Muscle of arm (tissue), 12 donors: ENCODE results near the gene PET100. TPM values are rescaled to one million over a fixed set of nuclear protein-coding genes. Genes with fewer than 3 reads are reported as not detected.
"Not testable (repeated sequence)": the region's sequence is repeated elsewhere in the genome, so short reads cannot be mapped to it uniquely, and the experiment has no call there.

Source experiments
- DNase-seq: peaks from one replicate; pipeline ENCODE4 v3.0.0-alpha.2; 2013
- polyA plus RNA-seq, 12 donors: library from polyadenylated mRNA; unstranded; fragments of 120-200 nt; gene quantifications; one replicate each; pipeline ENCODE4 v1.2.1, GENCODE V29; 2013; ENCODE audit not compliant: insufficient read length in 12 of 12

Gene PET100
- polyA plus RNA-seq, 12 donors, result 46.7 to 76.9 (median 63.3) TPM; not detected in 1

DNA sequence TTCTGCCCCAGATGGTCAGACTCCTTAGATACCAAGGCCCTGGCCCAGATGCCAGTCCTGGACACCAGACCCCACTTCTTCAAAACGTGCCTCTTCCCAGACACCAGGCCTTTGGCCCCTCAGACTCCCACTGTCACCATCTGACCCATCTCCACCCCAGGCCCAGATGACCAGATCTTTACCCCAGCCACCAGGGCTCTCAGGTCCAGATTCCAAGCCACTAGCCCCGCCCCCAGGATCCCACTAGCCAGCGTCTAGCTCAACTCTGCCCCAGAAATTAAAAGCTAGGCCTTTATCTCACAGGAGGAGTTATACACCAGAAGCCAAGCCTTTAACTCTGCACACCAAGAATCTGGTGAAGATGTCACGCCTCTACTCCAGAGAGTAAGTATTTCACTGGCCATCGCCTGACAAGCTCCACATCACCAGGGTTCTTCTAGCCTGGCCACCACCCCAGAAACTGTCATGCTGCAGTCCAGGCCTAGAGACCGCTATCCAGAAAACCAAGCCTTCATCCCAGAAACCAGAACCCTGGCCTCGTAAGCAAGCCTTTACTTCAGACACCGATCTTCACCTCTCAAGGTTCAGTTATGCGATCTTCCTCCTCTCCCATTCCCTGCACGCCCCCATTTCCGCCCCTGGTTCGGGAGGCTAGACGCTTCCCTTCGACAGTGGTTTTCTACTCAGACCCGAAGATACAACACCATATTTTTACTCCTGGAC lies 843 bp upstream of the PET100 start:
- no peak for DNase-seq

DNA sequence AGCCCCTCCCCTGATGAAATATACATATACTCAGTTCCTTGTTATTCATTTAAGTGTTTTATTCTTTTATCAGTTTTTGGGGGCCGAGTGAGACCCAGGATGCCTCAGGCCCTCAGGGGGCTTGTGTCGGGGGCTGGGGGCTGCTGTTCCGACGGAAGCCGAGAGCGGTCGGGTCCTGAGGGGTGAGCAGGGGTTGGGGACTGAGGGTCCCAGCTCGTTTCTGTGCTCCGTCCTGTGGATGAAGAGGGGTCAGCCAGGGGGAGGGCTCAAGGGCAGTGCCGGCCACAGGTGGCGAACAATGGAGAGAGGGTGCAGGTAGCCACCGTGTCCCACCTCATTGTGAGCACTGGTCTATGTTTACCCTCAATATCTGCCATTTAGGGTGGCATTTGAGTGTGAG lies 2.0 kb downstream of the PET100 start:
- DNase-seq, result no peak

DNA sequence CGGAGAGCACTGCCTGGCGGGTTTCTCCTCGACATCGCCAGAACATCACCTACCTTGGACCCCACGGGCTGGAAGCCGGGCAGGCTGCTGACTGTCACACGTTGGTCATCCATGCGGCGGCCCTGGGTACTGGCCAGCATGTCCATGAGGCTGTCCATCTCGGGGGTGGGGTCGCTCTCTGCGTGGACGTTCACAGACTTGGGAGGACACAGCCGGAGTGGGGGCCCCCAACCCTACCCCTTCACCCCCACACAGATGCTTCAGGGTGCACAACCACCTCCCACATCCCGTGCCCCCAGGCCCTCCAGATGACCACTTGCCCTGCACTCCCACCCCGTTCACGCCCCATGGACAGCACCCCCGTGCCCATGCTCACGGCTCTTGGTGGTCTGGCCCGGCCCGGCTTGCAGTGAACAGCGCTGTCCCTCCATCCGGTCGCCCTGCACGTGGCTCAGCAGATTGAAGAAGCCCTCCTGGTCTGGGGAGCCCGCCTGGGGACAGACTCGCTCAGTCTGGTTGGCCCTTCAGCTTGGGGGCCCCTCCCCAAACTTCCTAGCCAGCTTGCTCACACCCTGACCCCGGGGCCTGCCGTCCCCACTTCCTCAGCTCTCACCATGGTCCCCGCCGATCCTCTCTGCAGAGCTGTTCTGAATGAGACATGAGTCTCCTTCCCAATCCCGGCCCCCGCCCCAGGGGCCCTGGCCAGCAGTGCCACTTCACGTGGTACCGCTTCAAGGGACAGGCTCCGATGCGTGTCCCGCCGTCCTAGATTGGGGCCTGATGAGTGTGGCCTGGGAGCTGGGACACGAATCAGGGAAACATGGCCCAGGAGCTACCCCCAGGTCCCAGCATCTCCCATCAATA lies 3.0 kb downstream of the PET100 start:
- no peak for DNase-seq

DNA sequence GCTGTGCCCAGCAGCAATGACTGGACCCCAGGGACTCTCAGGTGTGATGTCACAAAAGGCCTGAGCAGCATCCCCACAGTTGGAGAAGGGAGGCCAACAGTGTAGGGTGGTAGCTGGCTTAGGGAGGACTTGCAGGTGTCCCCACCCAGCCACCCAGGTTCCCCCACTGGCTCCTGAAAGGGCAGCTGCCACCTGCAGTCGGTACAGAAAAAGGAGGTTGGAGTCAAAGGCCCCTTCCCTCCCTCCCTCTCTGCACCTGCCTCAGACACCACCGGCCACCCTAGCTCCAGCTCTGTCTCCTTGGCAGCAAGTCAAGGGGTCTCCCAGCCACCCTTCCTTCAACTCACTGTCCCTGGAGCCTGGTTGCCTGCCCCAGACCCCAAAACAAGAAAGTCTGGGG lies 4.1 kb downstream of the PET100 start, which contains the start of gene PCP2:
TSS of gene PCP2 (minus strand) at position 22 of the 400 bp plus-strand sequence. CDS start 262 bp downstream, outside the sequence.
- no peak for DNase-seq

DNA sequence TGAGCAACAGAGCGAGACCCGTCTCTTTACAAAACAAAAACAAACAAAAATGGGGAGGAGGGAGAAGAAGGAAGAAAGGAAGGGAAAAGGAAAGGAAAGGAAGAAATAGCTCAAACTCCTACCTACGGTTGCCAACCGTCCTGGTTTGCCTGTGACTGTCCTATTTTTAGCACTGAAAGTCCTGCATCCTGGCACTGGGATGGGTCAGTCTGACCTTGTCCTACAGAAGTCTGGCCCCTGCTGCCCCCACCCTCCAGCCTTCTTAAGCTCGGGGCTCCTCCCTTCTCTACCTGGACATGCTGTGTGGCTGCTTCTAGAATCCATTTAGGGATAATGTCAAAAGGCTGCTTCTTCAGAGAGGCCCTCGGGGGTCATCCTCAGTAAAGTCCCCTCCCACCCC lies 6.1 kb downstream of the PET100 start:
- DNase-seq, result no peak

DNA sequence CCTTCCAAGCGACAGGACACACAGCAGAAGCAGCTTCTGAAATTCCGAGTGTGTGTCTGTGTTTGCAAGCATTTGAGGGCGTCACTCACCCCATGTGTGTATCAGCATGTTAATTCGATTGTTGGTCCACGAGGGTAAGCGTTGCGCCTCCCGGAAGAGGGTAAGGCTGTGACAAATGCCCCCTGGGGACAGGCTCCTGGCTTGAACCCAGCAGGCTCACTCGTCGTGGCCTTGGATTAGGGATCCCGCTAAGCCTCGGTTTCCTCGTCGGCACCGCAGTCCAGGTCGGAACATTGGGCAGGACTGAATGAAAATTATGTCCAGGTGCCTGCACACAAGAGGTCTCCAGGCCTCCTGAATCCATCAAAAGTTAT lies 6.7 kb downstream of the PET100 start:
- no peak for DNase-seq

DNA sequence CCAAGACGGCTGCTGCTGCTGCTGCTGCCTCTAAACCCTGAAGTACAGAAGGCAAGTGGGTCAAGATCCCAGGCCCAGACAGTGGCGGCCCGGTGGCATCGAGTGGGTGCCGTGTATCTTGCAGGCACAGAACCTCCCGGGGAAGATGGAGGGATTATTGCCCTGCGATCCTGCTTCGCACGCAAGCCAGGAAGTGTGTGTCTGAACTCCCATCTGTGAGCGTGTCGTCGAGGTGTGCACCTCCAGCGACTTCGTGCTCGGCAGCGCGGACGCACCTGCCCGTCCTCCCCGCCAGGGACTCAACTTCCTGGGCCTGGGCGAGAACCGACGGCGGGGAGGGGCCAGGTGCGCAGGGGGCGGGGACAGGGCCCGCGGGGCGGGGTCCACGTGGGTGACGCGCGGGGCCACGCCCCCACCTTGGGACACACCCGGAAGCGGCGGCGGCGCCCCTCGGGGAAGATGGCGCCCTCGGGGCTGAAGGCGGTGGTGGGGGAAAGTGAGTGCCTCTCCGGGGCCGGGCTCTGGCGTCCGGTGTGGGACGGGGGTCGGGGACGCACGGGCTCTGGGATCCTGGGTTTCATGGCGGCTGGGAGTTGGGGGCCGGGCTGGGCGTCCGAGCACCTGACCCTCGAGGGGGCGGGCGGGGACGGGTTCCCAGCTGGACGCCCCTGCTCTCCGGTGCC lies 7.2 kb downstream of the PET100 start, which contains the start of gene STXBP2:
TSS of gene STXBP2 (plus strand) at position 420 of the 683 bp plus-strand sequence. CDS start at position 460, 40 bp downstream.
- no peak for DNase-seq

DNA sequence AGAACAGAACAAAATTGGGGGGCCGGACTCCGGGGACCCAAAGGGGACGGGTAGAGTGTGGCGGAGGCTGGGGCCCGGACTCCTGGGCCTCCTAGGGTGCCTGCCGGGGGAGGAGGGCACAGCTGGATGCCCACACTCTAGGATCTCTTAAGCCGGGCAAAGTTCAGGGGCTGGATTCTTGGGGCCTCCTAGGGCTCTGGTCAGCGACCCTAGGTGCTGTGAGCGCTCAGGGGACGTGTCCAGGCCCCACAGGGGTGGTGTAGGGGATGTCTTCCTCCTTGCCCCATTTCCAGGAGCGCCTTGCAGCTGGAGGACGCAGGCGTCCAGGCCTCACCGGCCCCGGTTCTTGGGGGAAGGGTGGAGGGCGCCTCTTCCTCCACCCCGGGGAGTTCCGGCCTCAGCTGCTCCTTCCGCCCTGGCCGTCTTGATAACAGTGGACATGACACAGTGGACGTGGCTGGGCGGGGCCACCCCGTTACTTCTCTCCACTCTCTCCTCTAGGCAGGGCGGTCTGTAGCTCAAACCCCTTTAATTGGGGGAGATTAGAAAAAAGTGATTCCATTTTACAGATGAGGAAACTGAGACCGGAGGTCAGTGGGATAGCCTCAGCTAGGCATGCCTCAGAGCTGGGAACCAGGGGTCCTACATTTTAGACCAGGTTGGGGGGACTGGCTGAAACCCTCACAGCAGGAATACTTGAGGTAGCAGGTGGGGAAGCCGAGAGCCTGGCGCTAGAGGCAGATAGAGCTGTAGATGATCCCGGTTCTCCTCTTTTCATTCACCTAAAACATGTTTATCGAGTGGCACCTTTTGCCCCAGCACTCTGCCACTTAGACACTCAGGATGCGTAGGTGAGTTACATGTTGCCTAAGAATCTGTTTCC lies 8.0 kb downstream of the PET100 start:
- DNase-seq, result no peak

DNA sequence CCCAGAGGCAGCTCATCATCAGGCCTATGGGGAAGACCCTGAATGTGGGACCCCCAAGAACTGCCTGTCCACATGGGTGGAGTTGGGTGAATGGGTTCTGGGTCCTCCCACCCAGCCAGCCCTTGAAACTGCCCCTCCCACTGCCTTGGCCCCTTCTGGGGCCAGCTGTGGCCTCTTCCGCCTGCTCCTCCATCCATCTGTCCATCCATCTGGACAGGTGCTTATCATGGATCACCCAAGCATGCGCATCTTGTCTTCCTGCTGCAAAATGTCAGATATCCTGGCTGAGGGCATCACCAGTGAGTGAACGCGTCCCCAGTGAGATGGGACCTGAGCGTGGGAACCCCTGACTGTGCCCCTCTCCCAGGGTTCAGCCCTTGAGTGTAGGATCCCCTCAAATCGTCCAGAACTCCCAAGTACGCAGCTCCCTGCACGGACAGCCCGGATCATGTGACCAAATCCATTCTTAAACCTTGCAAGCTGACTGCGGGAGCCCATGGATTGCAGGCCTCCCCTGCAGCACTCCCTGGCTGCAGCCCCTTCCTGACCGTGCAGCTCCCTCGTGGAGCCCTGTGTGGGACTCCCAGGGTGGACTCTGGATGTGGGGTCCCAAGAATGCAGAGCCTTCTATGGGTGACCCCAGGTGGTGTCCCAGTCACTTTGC lies 9.3 kb downstream of the PET100 start:
- no peak for DNase-seq

DNA sequence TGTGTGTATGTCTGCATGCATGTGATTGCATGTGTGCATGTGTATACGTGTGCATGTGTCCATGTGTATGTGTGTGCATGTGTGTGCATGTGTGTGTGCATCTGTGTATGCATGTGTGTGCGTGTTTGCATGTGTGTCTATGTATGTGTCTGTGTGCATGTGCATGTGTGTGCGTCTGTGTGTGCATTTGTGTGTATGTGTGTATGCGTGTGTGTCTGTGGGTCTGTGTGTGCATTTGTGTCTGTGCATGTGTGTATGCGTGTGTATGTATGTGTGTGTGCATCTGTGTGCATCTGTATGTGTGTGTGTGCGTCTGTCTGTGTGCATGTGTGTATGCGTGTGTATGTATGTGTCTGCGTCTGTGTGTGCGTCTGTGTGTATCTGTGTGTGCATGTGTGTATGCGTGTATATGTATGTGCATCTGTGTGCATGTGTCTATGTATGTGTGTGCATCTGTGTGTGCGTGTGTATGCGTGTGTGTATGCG lies 10.3 kb downstream of the PET100 start:
- no peak for DNase-seq

DNA sequence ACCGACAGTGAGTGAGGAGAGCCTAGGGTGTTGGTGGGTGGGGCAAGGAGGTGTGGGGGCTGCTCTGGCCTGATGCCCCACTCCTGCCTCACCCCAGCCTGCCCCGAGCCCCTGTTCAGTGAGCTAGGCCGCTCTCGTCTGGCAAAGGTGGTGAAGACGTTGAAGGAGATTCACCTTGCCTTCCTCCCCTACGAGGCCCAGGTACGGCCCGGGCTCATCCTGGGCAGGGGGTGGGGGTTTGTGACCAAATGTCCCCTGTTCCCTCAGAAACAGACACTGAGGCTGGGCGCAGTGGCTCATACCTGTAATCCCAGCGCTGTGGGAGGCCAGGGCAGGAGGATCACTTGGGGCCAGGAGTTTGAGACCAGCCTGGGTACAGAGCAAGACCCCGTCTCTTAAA lies 11.2 kb downstream of the PET100 start:
- no peak for DNase-seq

DNA sequence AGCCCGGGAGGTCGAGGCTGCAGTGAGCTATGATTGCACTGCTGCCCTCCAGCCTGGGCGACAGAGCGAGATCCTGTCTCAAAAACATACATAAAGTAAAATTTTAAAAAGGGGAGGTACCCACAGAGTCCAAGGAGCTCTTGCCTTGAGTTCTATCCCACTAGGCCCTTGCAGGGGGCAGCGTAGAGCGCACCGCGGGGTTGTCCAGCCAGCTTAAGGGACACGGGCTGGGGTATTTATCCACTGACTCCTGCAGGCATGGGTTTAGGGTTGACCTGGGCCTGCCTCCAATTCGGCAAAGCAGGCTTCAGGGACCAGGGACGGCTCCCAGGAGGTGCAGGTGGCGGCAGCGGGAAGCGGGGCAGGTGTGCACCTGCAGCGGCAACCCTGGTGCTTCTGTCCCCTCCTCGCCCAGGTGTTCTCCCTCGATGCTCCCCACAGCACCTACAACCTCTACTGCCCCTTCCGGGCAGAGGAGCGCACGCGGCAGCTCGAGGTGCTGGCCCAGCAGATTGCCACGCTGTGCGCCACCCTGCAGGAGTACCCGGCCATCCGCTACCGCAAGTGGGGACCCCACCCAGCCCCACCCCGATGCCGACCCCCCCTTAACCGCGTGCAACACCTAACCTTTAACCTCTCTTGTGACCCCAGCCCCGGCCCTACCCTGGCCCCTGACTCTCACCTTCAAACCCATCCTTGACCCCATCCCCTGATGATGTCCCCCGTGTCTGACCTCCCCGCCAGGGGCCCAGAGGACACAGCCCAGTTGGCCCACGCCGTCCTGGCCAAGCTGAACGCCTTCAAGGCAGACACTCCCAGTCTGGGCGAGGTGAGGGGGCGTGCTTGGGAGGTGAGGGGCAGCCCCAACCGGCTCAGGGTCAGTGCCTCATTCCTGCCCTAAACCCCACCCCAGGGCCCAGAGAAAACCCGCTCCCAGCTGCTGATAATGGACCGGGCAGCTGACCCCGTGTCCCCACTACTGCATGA lies 12.0 kb downstream of the PET100 start:
- DNase-seq, result no peak

DNA sequence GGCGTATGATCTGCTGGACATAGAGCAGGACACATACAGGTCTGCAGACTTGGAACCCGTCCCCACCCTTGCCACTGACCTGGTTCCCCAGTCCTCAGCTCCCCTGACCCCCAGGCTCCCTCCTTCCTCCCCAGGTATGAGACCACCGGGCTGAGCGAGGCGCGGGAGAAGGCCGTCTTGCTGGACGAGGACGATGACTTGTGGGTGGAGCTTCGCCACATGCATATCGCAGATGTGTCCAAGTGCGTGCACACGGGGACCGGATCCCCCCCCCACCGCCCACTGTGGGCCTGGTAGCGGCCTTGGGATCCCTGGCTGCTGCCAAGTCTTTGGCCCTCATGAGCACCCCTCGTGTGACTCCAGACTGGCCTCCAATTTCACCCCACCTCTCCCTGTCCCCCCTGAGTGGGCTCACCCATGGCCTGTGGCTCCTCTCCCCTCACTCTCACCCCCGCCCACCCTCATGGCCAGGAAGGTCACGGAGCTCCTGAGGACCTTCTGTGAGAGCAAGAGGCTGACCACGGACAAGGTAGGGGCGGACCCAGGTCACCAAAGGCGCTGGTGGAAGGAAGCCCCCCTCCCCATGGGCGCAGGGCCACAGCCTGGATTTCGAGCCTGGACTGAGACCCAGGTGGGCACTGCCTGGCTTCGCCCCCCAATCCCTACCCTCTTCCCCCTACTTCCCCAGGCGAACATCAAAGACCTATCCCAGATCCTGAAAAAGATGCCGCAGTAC lies 12.9 kb downstream of the PET100 start:
- DNase-seq, result no peak

DNA sequence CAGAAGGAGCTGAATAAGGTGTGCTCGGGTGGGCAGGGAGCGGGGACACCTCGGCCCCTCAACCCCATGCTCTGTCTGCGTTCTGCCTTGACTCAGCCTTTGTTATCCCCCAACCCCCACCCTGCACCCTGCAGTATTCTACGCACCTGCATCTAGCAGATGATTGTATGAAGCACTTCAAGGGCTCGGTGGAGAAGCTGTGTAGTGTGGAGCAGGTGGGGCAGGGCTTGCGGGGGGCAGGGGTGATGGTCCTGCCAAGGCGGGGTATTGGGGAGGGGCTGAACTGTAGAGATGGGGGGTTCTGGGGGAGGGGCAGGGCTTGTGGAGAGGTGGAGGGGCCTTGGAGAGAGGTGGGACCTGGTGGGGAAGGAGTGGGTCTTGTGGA lies 13.4 kb downstream of the PET100 start:
- no peak for DNase-seq

DNA sequence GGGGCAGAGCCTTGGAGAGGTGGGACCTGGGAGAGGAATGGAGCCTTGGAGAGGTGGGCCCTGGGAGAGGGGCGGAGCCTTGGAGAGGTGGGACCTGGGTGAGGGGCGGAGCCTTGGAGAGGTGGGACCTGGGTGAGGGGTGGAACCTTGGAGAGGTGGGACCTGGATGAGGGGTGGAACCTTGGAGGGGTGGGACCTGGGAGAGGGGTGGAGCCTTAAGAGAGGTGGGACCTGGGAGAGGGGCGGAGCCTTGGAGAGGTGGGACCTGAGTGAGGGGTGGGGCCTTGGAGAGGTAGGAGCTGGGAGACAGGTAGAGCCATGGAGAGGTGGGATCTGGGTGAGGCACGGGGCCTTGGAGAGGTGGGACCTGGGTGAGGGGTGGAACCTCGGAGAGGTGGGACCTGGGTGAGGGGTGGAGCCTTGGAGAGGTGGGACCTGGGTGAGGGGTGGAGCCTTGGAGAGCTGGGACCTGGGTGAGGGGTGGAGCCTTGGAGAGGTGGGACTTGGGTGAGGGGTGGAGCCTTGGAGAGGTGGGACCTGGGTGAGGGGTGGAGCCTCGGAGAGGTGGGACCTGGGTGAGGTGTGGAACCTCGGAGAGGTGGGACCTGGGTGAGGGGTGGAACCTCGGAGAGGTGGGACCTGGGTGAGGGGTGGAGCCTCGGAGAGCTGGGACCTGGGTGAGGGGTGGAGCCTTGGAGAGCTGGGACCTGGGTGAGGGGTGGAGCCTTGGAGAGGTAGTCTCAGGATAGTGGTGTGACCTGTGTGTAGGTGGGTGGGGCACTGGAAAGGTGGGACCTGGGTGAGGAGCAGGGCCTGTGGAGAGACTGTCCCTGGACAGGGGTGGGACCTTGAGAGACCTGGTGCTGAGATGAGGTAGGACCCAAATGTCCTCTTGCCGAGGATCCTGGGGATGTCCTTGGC lies 14.3 kb downstream of the PET100 start:
- not testable (repeated sequence) for DNase-seq

DNA sequence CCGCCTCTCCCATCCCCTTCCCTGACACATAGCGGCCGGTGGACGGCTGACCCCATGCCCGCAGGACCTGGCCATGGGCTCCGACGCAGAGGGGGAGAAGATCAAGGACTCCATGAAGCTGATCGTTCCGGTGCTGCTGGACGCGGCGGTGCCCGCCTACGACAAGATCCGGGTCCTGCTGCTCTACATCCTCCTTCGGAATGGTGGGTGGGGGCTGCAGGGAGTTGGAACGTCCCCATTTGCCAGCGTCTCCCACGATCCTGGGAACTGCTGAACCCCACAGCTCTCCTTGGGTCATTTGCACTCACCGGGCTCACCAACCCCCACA lies 14.9 kb downstream of the PET100 start:
- DNase-seq, result no peak

DNA sequence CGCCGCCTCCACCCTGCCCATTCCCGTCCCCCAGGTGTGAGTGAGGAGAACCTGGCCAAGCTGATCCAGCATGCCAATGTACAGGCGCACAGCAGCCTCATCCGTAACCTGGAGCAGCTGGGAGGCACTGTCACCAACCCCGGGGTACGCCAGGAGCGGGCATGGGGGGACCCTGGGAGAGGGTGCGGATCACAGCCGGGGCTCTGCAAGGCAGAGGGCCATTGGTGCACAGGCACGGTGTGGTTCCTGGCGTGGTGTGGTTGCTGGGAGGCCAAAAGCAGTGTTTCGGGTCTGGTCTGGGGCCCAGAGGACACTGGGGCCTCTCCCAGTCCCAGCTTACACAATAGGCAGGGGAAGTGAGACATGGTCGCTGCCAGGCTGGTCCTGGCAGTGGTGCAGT lies 15.6 kb downstream of the PET100 start:
- DNase-seq, result no peak
